ENCODE results near the gene ABTB2.
"Not testable (repeated sequence)": the region's sequence is repeated elsewhere in the genome, so short reads cannot be mapped to it uniquely, and the experiment has no call there.

Gene ABTB2

DNA sequence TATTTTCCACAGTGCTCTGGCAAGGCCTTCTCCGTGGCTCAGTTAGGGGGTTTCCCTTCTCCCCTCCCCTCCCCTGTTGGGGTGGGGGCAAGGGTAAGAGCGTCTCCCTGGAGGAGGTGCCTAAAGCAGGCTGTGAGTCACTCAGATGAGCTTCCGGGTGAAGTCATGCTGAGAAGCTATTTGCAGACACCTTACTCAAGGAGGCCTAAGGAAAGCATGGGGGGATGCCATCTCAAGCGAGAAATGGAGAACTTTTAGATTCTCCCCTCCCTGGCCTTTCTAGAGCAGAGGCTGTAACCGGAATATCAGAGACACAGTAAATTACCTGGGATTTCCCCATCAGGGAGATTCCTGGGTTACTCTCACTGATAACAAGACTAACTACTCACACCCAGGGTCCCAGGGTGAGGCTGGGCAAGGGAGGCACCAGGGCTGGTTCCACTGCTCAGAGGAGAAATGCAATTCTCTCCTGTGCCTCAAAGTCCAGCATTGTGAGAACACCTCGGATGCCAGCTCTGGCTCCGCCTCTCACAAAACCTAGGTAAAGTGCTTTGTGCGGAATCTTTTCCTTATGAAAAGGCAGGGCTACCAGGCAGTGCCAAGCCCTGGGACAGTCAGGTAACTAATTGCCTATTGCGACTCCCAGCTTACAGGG lies 123.6 kb downstream of the ABTB2 start:
- DNase-seq = peak; percentile 79

DNA sequence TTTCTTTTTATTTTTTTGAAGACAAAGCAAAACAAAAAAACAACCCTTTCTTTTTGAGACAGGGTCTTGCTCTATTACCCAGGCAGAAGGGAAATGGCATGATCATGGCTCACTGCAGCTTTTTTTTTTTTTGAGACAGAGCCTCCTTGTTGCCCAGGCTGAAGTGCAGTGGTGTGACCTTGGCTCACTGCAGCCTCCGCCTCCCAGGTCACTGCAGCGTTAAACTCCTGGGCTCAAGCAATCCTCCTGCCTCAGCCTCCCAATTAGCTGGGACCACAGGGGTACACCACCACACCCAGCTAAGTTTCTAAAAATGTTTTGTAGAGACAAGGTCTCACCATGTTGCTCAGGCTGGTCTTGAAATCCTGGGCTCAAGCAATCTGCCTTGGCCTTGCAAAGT lies 124.6 kb downstream of the ABTB2 start:
- DNase-seq = no peak

DNA sequence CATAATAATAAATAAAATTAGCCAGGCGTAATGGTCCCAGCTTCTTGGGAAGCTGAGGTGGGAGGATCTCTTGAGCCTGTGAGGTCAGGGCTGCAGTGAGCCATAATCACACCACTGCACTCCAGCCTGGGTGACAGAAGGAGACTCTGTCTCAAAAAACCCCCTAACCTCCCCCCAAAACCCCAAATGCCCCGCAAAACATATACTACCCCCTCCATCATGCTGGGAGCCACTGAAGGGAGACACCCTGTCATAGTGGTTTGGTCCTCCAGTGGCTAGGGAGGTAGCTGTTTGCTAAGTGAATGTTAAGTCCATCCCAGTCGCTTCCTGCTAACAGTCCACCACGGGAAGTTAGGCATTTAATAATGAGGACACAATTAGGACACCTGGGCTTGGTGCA lies 125.0 kb downstream of the ABTB2 start:
- DNase-seq = no peak

DNA sequence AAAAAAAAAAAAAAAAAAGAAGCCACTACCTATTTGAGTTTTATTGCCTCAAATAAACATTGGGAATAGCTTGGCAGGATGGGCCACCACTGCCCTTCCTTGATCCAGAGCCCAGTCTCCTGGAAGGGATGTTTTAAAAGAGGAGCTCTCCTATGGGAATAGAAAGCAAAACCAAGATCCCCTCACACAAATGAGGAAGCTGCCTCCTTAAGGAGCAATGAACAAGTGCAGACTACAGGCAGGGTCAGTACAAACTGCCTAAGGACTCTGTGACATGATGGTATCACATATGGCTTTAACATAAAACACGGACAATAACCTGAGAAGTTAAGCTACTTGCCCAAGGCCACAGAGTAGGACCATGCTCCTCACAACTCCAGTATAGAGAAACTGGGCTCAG lies 131.6 kb downstream of the ABTB2 start:
- no peak for DNase-seq

DNA sequence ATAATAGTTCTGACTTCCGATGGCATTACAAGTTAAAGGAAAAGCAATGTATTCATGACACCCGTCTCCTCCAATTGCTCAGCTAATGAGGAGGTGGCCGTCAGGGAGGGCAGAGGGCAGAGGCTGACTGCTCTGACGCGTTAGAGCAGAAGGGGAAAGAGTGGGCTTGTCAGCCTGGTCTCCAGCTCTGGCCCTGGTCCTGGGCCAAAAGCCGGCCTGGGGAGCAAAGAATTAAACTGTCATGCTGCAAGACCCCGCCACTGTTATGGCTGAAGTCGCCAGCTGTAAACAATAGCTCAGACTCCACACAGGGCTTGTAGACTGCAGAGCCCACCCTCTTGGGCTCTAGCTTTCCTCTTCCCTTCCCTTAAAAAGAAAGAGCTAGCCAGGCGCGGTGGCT lies 132.7 kb downstream of the ABTB2 start:
- DNase-seq = no peak

DNA sequence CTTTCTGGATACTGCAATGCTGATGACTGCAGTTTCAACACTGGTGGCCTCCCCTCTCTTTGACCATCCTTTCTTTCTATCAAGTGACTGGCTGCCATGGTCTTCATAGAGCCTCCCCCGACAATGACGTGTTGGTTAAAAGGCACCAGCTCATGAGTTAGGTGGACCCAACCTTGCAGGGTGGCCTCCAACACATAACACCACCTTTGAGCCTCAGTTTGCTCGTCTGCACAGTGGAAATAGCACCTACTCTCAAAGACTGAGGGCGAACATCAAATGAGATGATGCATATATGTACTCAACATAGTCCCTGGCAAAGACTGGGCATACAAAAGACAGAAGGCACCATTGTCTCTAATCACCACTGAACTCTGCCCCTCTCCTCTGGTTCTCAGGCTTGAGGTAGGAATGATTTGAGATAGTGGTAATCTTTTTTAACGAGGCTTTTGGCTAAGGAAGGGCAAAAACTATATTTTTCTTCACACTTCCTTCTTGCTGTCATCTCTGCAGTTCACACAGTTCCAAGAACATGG lies 133.3 kb downstream of the ABTB2 start:
- no peak for DNase-seq

DNA sequence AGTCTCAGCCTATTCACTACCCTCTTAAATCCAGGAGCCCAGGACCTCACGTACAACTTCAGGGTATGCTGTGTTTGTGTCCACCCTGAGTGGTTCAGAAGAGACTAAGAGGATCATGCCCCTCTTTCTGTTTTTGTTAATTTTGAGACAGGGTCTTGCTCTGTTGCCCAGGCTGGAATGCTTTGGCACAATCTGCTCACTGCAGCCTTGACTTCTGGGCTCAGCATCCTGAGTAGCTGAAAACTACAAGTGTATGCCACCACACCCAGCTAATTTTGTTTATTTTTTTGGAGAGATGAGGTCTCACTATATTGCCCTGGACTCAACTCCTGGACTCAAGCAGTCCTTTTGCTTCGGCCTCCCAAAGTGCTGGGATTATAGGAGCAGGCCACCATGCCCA lies 133.9 kb downstream of the ABTB2 start:
- DNase-seq = no peak

DNA sequence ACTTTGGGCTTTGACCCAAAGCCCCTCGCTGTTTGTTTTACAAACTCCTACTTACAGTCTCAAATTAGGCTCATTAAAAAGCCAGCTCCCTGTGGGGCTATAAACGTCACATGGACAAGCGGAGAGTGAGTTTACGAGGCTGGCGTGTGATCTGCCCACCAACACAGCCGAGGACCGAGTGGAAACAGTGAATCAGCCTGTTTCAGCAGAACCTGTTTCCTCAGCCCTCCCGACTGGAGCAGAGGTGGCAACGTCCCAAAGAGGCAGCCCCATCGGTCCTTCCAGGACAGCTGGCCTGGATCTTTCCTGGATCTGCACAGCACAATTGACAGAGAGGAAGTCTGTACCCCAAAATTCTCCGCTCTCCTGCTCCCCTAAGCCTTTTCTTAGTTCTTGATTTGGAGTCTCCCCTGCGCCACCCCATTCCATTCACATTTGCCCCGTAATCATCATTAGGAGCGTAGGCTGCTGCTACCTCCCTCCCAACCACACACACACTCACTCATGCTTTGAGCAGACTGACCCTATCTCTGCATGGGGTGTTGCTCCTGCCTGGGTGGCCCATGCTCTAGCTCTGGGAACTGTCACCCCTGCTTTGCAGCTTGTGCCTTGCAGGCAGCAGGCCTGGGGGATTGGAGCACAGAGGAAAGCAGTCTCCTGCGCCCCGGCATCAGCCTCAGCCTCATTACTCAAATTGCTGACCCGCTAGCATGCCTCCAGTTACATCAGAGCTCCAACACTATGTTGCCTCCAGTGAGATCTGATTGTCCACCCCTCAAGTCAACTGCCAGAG lies 134.6 kb downstream of the ABTB2 start:
- no peak for DNase-seq

DNA sequence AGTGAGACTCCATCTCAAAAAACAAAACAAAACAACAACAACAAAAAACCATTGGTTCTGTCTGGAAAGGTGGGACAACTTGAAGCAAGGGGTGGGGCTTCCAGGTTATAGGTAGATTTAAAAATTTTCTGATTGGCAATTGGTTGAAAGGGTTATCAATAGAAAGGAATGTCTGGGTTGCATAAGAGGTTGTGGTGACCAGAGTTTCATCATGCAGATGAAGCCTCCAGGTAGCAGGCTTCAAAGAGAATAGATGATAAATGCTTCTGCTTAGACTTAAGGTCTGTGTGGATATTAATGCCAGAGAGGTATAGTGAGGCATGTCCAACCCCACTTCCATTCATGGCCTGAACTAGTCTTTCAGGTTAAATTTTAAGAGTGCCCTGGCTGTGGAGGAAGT lies 135.8 kb downstream of the ABTB2 start:
- no peak for DNase-seq

DNA sequence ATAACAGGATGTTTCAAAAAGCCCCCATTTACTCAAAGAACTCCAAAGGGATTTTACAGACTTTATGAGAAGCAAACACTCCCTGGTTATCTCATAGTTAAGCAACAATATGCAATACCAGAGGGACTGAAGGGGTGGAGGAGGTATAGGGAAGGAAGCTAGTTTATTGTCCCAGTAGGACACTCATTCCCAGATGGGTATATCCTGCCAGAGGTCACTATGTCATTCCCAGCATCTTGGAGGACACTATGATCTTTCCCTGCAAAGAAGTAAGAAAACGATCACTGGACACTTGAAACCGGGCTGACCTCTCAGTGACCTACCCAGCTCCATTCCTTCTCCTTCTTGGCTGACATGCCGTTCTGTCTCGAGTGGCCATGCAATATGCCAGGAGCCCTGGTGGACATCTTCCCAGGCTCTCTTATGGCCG lies 137.9 kb downstream of the ABTB2 start:
- no peak for DNase-seq

DNA sequence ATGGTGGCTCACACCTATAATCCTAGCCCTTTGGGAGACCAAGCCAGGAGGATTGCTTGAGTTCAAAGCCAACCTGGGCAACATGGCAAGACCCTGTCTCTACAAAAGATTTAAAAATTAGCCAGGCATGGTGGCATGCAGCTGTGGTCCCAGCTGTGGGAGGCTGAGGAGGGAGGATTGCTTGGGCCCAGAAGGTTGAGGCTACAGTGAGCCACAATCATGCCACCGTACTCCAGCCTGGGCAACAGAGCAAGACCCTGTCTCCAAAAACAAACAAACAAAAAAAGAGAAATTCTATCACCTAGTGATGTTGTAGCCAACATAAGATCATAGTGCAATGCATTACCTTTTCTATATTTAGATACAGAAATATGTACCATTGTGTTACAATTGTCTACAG lies 138.5 kb downstream of the ABTB2 start:
- no peak for DNase-seq

DNA sequence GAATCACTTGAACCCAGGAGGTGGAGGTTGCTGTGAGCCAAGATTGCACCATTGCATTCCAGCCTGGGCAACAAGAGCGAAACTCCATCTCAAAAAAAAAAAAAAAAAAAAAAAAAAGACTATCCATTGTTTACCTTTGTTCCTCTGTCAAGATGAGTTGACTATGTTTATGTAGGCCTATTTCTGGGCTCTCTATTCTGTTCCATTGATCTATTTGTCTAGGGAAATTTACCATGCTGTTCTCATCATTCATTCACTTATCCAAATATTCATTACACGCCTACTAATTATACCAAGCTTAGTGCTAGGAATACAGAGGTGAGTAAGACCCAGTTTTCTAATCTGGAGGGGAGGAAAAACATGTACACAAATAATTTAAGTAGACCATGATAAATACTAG lies 139.1 kb downstream of the ABTB2 start:
- not testable (repeated sequence) for DNase-seq

DNA sequence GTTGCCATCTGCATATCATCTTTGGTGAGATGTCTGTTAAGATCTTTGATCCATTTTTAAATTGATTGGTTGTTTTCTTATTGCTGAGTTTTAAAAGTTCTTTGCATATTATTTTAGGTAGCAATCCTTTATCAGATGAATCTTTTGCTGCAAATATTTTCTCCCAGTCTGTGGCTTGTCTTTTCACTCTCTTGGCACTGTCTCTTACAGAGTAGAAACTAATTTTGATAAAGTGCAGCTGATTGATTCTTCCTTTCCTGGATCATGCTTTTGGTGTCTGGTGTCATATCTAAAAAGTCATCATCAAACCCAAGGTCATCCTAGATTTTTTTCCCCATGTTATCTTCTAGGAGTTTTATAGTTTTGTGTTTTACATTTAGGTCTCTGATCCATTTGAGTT lies 139.7 kb downstream of the ABTB2 start:
- no peak for DNase-seq

DNA sequence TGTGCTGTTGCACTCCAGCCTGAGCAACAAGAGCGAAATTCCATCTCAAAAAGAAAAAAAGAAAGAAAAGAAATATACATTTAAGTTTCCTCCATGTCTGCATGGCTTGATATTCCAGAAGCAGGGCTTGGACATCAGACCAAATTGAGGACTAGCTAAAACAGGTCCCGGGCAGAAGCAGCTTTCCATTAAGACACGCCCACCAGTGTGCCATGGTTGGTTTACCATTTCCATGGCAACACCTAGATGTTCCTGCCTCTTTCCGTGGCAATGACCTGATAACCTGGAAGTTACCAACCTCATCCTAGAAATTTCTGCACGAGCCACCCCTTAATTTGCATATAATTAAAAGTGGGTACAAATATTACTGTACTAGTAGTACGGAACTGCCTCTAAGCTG lies 141.1 kb downstream of the ABTB2 start:
- DNase-seq = no peak

DNA sequence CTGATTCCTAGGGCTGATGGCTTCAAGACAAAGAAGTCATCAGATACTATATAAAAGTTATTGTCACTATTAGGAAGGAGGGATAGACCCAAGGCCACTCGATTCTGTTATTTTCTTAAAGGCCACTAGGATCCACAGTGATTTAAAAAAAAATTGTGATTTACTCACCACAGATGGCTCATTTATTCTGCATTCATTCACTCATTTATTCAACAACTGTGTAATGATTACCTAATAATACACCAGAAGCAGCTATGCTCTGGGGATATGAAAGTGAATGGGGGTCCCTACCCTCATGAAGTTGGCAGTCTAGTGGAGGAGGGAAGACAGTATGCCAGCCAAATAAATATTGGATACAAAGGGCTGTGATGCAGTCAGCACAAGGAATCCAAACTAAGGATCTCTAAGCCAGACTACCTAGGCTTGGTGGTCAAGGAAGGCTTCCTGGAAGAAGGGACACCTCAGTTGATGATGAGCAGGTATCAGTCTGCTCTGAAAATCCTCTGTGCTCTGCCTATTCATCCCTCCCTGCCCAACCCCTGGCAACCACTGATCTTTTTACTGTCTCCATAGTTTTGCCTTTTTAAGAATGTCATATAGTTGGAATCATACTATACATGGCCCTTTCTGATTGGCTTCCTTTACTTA lies 141.9 kb downstream of the ABTB2 start:
- DNase-seq = no peak

DNA sequence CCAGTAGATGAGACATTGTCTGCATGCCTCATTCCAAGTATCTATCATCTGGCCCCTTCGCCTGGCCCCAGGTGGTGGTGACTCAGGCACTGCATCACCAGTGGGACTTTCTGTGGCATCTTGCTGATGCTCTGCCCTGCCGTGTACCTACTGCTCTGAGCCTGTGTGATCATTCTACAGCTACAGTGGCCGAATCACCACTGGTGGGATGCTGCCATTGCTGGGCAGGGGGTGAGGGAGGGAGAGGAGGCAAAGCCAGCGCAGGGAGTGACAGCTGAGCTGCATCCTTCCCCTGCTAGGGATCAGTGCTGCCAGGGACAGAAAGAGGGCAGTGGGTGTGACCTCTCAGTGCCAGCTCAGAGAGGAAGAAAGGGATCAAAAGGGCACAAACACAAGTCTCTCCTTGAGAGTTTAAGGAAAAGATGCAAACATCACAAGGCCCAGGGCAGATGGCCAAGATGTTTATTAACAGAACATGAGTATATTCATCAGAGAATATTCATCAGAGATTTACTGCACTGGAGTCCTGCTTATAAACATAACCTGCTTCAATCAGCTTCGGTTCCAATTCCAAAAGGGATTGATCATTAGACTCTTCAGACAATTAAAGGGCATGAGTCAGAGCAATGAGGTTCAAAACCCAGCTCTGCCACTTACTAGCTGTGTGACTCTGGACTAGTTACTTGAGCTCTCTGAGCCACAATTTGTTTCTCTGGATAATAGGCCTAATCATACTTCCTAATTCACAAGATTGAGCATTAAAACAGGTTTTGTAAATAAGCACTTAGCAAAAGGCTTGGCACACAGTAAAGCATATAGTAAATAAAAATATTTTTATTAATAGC lies 142.6 kb downstream of the ABTB2 start:
- peak; percentile 84 for DNase-seq

DNA sequence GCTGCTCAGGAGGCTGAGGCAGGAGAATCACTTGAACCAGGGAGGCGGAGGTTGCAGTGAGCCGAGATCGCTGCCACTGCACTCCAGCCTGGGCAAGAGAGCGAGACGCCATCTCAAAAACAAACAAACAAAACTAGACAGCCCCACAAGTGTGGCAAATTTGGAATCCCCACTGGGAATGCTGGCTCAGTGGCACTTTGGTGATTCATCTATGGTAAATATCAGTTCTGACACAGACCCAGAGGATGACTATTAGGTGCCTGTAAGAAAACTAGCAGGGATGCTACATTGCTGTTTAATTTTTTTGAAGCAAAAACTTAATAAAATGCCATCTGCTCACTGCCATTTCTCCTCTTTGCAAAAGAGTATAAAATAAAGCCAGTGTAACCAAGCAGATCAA lies 144.4 kb downstream of the ABTB2 start:
- no peak for DNase-seq

DNA sequence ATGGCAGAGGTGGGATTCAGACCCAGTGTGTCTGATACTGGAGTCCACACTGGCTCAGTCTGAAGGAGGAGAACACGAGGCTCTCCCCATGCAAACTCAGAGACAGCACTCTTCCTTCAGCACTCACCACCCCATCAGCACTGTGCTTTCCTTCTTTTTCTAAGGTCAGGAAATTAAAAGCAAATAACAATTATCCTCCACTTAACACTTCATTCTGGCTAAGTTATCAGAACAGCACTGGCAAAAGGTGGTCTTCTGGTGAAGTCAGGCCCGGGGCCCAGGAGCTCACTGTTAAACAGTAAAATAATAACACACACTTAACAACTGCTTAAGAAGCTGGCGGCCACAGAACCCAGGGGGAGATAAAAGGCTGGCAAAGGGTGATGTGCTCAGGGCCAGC lies 145.2 kb downstream of the ABTB2 start:
- DNase-seq = no peak

DNA sequence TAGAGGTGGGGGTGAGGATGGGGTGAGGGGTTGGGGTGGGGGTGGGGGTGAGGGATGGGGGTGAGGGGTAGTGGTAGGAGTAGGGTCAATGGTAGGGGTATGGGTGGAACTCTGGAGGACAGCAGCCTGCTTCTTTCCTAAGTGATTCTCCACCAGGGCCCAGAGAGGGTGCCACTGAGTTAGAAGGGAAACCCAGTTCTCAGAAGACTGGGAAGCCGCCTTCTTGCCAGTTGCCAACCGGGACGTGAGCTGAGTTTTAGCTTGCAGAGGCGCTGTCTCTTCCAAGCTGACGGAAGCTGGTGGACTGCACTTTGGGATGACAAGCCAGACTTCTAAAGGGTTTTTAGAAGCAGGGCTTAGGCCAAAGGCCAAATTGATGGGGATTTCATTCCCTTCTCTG lies 148.0 kb downstream of the ABTB2 start:
- DNase-seq = no peak

DNA sequence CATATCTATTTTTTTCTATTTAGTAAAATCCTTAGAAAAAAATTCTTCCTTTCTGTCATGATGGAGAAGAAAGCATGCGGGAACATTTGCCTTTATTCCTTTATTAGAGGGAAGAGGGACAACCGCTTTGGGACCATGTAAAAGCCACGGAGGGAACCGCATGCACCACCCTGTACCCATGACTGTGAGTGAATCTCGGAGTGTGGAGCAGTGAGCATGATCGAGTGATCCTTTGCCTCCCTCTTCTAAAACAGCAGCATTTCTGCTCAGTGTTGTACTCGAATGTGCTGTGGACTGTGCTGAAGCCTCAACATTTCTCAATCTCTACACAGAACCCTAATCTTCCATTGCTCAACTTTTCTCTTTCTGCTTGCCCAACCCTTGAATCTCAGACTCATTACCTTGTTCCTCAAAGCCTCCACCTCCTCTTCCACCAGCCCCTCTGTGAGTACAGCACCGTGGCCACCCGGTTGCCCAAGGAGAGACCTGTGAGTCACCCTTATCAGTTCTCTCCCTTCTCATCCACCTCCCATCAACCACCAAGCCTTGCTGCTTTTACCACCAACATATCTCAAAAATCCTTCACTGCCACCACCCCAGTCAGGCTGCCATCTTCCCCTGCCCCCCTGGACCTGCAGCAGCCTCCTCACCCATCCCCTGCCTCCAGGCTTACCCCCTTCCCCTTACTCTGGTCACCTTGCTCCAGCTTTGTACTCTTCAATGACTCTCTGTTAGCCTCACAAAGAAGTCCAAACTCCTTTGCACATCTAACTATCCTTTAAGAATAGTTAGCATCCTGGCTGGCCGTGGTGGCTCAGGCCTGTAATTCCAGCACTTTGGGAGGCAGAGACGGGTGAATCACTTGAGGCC lies 149.3 kb downstream of the ABTB2 start:
- DNase-seq = peak; percentile 68

DNA sequence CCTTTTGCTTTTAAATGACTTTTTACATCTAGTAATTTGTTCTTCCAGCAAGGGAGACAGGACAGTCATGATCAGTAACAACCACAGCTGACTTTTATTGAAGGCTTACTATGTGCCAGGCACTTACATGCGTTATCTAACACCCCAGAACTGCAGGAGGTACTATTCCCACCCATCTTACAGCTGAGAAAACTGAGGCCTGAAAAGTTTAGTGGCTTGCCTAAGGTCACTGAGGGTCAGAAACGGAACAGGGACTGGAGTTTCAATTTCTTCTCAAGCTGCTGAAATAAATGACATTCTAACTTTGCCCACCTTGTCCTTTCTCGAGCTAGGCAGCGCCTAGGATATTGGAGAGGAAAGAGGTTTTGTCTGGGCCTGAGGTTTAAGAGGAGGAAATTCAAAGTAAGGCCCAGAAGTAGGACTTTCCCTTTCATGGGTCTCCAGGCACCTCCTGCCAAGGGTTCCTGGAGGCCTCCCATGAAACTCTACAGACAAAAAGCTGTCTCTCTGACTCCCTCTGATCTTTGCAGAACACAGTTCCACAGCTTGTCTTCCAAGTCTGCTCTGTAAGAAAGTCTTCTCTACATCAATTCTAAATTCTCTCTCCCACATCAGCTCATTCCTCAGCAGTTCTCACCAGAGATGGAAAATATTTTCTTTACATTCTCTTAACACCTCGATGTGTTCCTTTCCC lies 150.2 kb downstream of the ABTB2 start:
- no peak for DNase-seq

Data from activated CD8-positive, alpha-beta memory T cell treated with anti-CD3 and anti-CD28 coated beads, Interleukin-2, amount 50 U/mL, for 48 hours (primary cell).